Esophagus squamous epithelium (tissue), 4 donors: Measurements from ENCODE around the gene PCSK9.

Experiments
- POLR2A ChIP-seq, 4 donors: fragments of 450-650 bp; IDR thresholded peaks; one replicate each; pipeline ENCODE4 v1.6.1; 2017; ENCODE audit warnings: antibody characterized with exemption in 4 of 4, mild to moderate bottlenecking in 4 of 4, moderate library complexity in 3 of 4
- TF ChIP-seq, protein P1 (sequence below), 6 experiments: fragments of 450-650 bp in 4 of 6; fragments of 200-600 bp in 2 of 6; sonication (generic) in 2 of 6; IDR thresholded peaks; one replicate each; pipeline ENCODE4 v1.5.1; 2016 to 2019; ENCODE audit warnings: antibody characterized with exemption in 6 of 6, mild to moderate bottlenecking in 4 of 6, moderate library complexity in 4 of 6

DNA sequence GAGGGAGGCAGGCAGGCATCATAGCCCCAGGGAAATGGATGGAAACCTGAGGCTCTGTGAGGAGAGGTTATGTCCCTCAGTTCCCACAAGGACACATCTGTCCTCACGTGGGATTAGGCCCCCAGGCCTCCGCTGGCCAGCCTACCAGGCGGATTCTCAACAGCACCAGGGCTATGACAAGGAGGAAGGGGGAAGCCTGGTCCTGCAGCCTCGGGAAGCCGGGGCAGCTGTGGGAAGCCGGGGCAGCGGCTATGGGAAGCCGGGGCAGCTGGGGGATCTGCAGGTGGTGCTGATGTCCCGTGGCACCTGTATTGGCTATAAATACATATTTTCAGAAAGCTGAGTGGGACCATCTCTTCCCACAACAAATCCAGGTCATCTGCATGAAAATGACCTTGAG is 21.0 kb upstream of the PCSK9 start:
- TF ChIP-seq, protein P1, sequence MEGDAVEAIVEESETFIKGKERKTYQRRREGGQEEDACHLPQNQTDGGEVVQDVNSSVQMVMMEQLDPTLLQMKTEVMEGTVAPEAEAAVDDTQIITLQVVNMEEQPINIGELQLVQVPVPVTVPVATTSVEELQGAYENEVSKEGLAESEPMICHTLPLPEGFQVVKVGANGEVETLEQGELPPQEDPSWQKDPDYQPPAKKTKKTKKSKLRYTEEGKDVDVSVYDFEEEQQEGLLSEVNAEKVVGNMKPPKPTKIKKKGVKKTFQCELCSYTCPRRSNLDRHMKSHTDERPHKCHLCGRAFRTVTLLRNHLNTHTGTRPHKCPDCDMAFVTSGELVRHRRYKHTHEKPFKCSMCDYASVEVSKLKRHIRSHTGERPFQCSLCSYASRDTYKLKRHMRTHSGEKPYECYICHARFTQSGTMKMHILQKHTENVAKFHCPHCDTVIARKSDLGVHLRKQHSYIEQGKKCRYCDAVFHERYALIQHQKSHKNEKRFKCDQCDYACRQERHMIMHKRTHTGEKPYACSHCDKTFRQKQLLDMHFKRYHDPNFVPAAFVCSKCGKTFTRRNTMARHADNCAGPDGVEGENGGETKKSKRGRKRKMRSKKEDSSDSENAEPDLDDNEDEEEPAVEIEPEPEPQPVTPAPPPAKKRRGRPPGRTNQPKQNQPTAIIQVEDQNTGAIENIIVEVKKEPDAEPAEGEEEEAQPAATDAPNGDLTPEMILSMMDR (IDR thresholded peaks at IDR 0.05) = no peak
- TF ChIP-seq POLR2A (IDR thresholded peaks at IDR 0.05) = no peak
